ENCODE results near the gene NTF4. TPM values are rescaled to one million over a fixed set of nuclear protein-coding genes. Genes with fewer than 3 reads are reported as not detected.
A peak's percentile ranks its signal among the peaks of the same experiment; 100 is the strongest.

Gene NTF4
- total and polyA plus RNA-seq, 9 donors: 0.13 to 0.46 (median 0.25) TPM; not detected in 5

DNA sequence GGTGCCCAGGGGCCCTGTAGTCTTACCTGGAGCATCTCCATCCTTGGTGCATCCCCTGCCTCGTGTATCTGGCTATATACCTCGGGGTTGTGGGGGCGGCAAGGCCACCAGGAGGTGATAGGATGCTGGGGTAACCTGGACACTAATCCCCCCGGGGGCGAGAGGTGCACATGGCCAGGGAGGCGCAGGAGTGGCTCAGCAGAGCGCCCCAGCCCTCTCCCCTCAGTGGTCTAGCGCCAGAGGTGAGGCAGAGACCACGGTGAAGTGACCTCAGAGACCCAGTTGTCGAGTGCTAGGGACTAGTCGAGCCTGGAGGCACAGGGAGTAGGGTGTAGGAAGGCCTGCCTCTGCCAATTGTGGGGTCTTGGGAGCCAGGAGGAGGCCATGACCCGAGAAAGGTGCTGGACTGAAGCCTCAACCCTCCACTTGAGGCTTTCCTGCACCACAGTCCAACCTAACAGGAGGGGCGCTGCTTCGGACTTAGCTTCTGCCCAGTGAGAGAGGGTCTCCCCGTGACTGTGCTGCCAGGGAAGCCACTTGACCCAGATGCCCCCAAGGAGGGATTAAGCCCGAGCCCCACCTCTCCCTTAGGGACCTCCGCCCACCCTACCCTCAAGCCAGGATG lies 47.5 kb downstream of the NTF4 start, which contains the start of gene LHB:
Gene LHB (minus strand): TSS at position 51 of the 625 bp plus-strand sequence. CDS start 10 bp downstream, at position 41.
- DNase-seq: no peak
- intact Hi-C loops (cut with DNase I): no loop called here
- no peaks in the 10 kb centered on the region for H3K27me3 ChIP-seq
- TF ChIP-seq CTCF (IDR thresholded peaks at IDR 0.05): no peak
- no peak for TF ChIP-seq EP300 (IDR thresholded peaks at IDR 0.05)
- no peak for TF ChIP-seq POLR2A (IDR thresholded peaks at IDR 0.05)
- H3K27ac ChIP-seq: no peak within 1 kb of the TSS
- H3K4me3 ChIP-seq: peak within 1 kb of the TSS; percentile 29
- 61 to 64% (median 62%) methylated on average over 15 to 17 of the region's 17 CpGs for WGBS, 3 donors
- no peaks in the 10 kb centered on the region for H3K9me3 ChIP-seq
- H3K4me1 ChIP-seq (ENCODE audit: insufficient read depth): peaks cover 7% of the 10 kb centered on the region
- H3K36me3 ChIP-seq: no peaks in the 10 kb centered on the region

GRCh38 chr19:49016067-49016839 lies 48.4 kb downstream of the NTF4 start:
- intact Hi-C loops (cut with DNase I): no loop called here
- Histone ChIP-seq H3K27ac (no peak overlapping the region), H3K36me3 (no peaks in the 10 kb centered on the region), H3K4me1 (ENCODE audit: insufficient read depth) (peaks cover 7% of the 10 kb centered on the region), H3K4me3 (no peak overlapping the region), H3K9me3 (no peaks in the 10 kb centered on the region), H3K27me3 (no peaks in the 10 kb centered on the region)
- DNase-seq: no peak
- WGBS, 3 donors: 85 to 90% (median 90%) methylated on average over 23 to 28 of the region's 29 CpGs
- TF ChIP-seq POLR2A (IDR thresholded peaks at IDR 0.05) (no peak), CTCF (IDR thresholded peaks at IDR 0.05) (no peak), EP300 (IDR thresholded peaks at IDR 0.05) (no peak)

DNA sequence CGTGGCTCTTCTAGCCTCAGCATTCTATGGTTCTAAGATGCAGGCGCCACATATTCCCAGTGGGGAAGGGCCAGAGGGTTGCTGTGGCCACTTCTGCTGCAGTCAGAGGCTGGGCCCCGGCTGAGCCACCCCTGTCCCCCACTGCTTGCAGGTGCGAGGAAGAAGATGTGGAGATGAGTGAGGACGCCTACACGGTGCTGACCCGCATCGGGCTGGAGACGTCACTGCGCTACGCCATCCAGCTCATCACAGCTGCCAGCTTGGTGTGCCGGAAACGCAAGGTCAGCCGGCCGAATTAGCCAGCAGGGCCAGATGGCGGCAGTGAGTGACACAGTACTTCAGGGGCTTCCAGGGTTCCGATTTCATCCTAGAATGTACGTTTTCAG lies 49.8 kb downstream of the NTF4 start:
- H3K36me3 ChIP-seq: no peaks in the 10 kb centered on the region
- H3K4me3 ChIP-seq: no peak overlapping the region
- H3K9me3 ChIP-seq: no peaks in the 10 kb centered on the region
- H3K27me3 ChIP-seq: no peaks in the 10 kb centered on the region
- no peak for TF ChIP-seq EP300 (IDR thresholded peaks at IDR 0.05)
- TF ChIP-seq POLR2A (IDR thresholded peaks at IDR 0.05): no peak
- DNase-seq: no peak
- 87 to 91% (median 88%) methylated on average over 18 of the region's 18 CpGs for WGBS, 3 donors
- H3K27ac ChIP-seq: no peak overlapping the region
- intact Hi-C loops (cut with DNase I): no loop called here
- peaks cover 7% of the 10 kb centered on the region for H3K4me1 ChIP-seq (ENCODE audit: insufficient read depth)

DNA sequence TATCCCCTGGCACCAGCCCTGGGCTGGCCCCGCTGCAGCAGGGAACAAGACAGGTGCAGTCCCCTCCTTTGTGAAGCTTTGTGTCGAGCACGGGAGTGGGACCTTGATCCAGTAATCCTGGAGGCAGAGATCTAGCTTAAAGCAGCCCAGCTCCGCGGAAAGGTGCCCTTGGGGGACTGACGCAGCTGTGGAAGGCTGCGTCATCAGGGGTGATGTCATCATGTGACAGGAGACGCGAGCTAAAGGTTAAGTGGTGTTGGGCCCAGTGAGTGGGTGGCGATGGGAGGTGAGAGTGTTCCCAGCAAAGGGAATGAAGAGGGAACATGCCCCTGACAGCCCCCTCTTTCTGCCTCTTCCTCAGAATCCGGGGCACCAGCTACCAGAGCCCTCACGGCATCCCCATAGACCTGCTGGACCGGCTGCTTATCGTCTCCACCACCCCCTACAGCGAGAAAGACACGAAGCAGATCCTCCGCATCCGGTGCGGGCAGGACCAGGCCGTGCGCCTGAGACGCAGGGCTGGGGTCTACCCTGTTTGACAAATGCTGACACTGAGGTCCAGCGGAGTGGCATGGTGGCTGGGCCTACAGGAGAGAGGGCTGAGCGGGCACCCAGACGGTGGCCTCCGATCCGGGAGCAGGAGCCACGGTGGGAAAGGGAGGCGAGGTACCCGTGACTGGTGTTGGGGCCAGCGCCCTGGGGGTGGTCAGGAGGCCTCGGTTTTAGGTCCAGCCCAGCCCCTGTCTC lies 50.3 kb downstream of the NTF4 start:
- no peak for DNase-seq
- WGBS, 3 donors: 88 to 92% (median 91%) methylated on average over 32 of the region's 32 CpGs
- Histone ChIP-seq H3K36me3 (no peaks in the 10 kb centered on the region), H3K4me1 (ENCODE audit: insufficient read depth) (peaks cover 6% of the 10 kb centered on the region), H3K9me3 (no peaks in the 10 kb centered on the region), H3K27me3 (no peaks in the 10 kb centered on the region), H3K4me3 (no peak overlapping the region), H3K27ac (no peak overlapping the region)
- TF ChIP-seq EP300 (IDR thresholded peaks at IDR 0.05) (no peak), CTCF (IDR thresholded peaks at IDR 0.05) (no peak), POLR2A (IDR thresholded peaks at IDR 0.05) (no peak)
- intact Hi-C loops (cut with DNase I): no loop called here

Measured in ovary (tissue), 9 donors.